ENCODE results near the gene AREL1.

- TF ChIP-seq FOXK2 (IDR thresholded peaks at IDR 0.05) (no peak), ELF4 (IDR thresholded peaks at IDR 0.05) (no peak), SP1 (IDR thresholded peaks at IDR 0.05) (no peak), BHLHE40 (IDR thresholded peaks at IDR 0.05; ENCODE audit: borderline replicate concordance) (no peak), PKNOX1 (IDR thresholded peaks at IDR 0.05) (no peak), TARDBP (IDR thresholded peaks at IDR 0.05) (no peak), FOXA1 (IDR thresholded peaks at IDR 0.05) (no peak)
These were observed 77.9 kb downstream of the AREL1 start for GRCh38 chr14:74634964-74635363.

Measured in HEK293T (cell line).